ENCODE data around the gene TGFBR3. TPM values are rescaled to one million over a fixed set of nuclear protein-coding genes. Genes with fewer than 3 reads are reported as not detected.
A peak's percentile ranks its signal among the peaks of the same experiment; 100 is the strongest.

TGFBR3 gene
- total RNA-seq, 1 experiment from 2014 or later, result 14.5 TPM

DNA sequence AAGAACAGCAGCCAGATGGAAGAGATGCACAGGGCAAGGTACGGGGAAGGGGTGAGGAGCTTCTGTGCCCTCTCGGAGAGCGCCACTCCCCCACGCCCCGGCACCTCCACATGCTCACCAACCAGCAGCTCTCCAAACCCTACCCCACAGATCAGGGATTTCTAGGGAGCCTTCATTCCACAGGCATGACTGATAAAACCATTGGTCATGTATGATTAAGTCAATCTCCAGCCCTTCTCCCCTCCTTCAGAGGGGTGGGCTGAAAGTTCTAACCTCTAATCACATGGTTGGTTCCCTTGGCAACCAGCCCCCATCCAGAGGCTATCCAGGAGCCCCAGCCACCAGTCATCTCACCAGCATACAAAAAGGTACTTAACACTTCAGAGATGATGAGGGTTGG, 144.7 kb downstream of the TGFBR3 start:
- in situ Hi-C loops (cut with HindIII; ENCODE audit: low pct_unique_long_range_greater_than_20kb, low sequenced_read_pairs), result no loop called here
- POLR2A ChIA-PET, result no interaction called here
- H3K27me3 ChIP-seq (ENCODE audit: control insufficient read depth, insufficient read depth, low read length), result no peaks in the 10 kb centered on the region
- TF ChIP-seq SIN3A (IDR thresholded peaks at IDR 0.05; ENCODE audit: borderline replicate concordance, insufficient read depth, low read depth, low read length) (no peak), TCF7L2 (IDR thresholded peaks at IDR 0.05; ENCODE audit: low read depth, low read length) (no peak), POLR2AphosphoS5 (IDR thresholded peaks at IDR 0.05; ENCODE audit: low read depth, low read length) (no peak)
- TF ChIP-seq, protein P1, sequence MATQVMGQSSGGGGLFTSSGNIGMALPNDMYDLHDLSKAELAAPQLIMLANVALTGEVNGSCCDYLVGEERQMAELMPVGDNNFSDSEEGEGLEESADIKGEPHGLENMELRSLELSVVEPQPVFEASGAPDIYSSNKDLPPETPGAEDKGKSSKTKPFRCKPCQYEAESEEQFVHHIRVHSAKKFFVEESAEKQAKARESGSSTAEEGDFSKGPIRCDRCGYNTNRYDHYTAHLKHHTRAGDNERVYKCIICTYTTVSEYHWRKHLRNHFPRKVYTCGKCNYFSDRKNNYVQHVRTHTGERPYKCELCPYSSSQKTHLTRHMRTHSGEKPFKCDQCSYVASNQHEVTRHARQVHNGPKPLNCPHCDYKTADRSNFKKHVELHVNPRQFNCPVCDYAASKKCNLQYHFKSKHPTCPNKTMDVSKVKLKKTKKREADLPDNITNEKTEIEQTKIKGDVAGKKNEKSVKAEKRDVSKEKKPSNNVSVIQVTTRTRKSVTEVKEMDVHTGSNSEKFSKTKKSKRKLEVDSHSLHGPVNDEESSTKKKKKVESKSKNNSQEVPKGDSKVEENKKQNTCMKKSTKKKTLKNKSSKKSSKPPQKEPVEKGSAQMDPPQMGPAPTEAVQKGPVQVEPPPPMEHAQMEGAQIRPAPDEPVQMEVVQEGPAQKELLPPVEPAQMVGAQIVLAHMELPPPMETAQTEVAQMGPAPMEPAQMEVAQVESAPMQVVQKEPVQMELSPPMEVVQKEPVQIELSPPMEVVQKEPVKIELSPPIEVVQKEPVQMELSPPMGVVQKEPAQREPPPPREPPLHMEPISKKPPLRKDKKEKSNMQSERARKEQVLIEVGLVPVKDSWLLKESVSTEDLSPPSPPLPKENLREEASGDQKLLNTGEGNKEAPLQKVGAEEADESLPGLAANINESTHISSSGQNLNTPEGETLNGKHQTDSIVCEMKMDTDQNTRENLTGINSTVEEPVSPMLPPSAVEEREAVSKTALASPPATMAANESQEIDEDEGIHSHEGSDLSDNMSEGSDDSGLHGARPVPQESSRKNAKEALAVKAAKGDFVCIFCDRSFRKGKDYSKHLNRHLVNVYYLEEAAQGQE (IDR thresholded peaks at IDR 0.05; ENCODE audit: insufficient read depth in 1 of 2, low read depth in 2 of 2, low read length in 1 of 2), result no peak
- TF ChIP-seq, protein P2, sequence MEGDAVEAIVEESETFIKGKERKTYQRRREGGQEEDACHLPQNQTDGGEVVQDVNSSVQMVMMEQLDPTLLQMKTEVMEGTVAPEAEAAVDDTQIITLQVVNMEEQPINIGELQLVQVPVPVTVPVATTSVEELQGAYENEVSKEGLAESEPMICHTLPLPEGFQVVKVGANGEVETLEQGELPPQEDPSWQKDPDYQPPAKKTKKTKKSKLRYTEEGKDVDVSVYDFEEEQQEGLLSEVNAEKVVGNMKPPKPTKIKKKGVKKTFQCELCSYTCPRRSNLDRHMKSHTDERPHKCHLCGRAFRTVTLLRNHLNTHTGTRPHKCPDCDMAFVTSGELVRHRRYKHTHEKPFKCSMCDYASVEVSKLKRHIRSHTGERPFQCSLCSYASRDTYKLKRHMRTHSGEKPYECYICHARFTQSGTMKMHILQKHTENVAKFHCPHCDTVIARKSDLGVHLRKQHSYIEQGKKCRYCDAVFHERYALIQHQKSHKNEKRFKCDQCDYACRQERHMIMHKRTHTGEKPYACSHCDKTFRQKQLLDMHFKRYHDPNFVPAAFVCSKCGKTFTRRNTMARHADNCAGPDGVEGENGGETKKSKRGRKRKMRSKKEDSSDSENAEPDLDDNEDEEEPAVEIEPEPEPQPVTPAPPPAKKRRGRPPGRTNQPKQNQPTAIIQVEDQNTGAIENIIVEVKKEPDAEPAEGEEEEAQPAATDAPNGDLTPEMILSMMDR (IDR thresholded peaks at IDR 0.05), result no peak
- CTCF ChIA-PET, result no interaction called here
- DNase-seq (ENCODE audit: low read depth, low spot score) (no peak), ATAC-seq (no peak)
- peaks cover 40% of the 10 kb centered on the region for H3K4me1 ChIP-seq (ENCODE audit: control insufficient read depth, insufficient read depth, low read length)
- no peak overlapping the region for H3K4me3 ChIP-seq (ENCODE audit: low read depth in 2 of 2, low read length in 2 of 2)
- no peaks in the 10 kb centered on the region for H3K36me3 ChIP-seq (ENCODE audit: control insufficient read depth, insufficient read depth, low read length)
- no peaks in the 10 kb centered on the region for H3K9me3 ChIP-seq (ENCODE audit: control insufficient read depth, insufficient read depth, low read depth, low read length)
- H3K27ac ChIP-seq (ENCODE audit: low read length), result peak overlapping the region; percentile 80
- intact Hi-C loops (cut with micrococcal nuclease; ENCODE audit: unreplicated experiment), result no loop called here
- no TSS peak for BruUV-seq (replicated peaks)

DNA sequence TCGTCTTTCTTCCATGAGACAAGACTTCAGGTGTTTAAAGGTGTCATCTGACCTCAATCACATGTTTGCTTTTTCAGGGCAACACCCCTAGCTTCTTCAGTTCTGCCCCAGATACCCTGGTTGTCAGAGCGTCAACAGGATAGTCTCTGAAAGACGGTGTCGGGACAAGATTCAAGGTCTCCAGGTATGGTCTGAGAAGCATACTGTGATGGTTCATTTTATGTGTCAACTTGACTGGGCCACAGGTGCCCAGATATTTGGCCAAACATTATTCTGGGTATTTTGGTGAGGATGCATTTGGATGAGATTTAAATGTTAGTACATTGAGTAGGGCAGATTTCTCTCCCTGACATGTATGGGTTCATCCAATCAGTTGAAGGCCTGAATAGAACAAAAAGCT, 148.3 kb downstream of the TGFBR3 start:
- in situ Hi-C loops (cut with HindIII; ENCODE audit: low pct_unique_long_range_greater_than_20kb, low sequenced_read_pairs), result no loop called here
- Histone ChIP-seq H3K27me3 (ENCODE audit: control insufficient read depth, insufficient read depth, low read length) (no peaks in the 10 kb centered on the region), H3K4me1 (ENCODE audit: control insufficient read depth, insufficient read depth, low read length) (peaks cover 55% of the 10 kb centered on the region), H3K9me3 (ENCODE audit: control insufficient read depth, insufficient read depth, low read depth, low read length) (no peaks in the 10 kb centered on the region), H3K27ac (ENCODE audit: low read length) (peak overlapping the region; percentile 99), H3K4me3 (ENCODE audit: low read depth in 2 of 2, low read length in 2 of 2) (no peak overlapping the region), H3K36me3 (ENCODE audit: control insufficient read depth, insufficient read depth, low read length) (no peaks in the 10 kb centered on the region)
- ATAC-seq, result no peak
- TF ChIP-seq TCF7L2 (IDR thresholded peaks at IDR 0.05; ENCODE audit: low read depth, low read length) (no peak), SIN3A (IDR thresholded peaks at IDR 0.05; ENCODE audit: borderline replicate concordance, insufficient read depth, low read depth, low read length) (no peak), POLR2AphosphoS5 (IDR thresholded peaks at IDR 0.05; ENCODE audit: low read depth, low read length) (no peak)
- TF ChIP-seq, protein P1 (IDR thresholded peaks at IDR 0.05; ENCODE audit: insufficient read depth in 1 of 2, low read depth in 2 of 2, low read length in 1 of 2), result no peak
- TF ChIP-seq, protein P2 (IDR thresholded peaks at IDR 0.05), result no peak
- ChIA-PET POLR2A (no interaction called here), CTCF (no interaction called here)
- no peak for DNase-seq (ENCODE audit: low read depth, low spot score)
- BruUV-seq (replicated peaks), result no TSS peak
- intact Hi-C loops (cut with micrococcal nuclease; ENCODE audit: unreplicated experiment), result loop anchor here (10.0 kb wide), 1 partner anchor 203 kb away; no protein-coding TSS in a partner anchor

Measured in Panc1 (cell line).